CD1c-positive myeloid dendritic cell (primary cell): ENCODE results near the gene TMOD3.
"Not testable (repeated sequence)": the region's sequence is repeated elsewhere in the genome, so short reads cannot be mapped to it uniquely, and the experiment has no call there.

Experiments
- DNase-seq: peaks from one replicate; pipeline ENCODE4 v3.0.0-alpha.2; 2016; ENCODE audit errors: extremely low spot score

Gene TMOD3

DNA sequence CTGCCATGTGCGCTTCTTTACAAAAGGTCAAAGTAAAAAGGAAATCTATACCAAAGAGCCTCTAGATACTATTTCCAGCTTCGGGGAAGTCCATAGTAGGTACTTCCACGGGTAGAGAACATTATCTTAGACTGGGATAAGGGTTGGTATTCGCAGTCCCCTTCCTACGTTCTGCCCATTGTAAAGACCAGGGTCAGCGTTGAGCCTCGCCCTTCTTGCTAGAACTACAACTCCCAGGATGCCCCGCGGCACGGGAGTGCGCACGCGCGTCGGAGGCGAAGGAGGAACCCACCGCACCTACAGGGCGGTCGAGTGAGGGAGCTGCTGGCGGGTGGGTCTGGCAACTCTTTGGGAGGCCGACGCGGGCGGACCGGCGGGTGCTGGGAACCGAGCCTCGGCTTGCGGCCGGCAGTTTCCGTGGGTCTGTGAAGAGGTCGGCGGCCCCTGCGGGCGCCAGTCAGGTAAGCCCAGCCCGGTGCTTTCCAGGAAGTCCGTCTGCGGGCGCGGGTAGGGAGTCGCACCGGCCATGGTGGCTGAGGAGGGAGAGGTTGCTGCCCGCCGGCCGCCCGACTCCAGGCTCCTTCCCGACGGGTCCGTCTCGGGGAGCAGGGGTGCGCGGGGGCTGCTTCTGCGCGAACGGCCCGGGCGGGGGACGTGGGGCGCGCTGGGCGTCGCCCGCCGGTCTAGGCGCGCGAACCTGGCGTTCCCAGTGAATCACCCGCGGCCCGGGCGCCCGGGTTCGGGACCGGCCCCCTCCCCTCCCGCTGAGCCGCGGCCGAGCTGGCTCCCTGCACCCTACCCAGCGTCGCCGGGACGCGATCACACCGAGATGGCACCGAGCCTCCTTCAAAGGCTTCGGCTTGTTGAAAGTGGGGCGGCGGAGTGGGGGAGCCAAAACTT lies at the start of gene TMOD3:
TMOD3 (plus strand) TSS at position 278 of the 900 bp plus-strand sequence. CDS start 33,232 bp downstream, outside the sequence.
- DNase-seq, result peak; percentile 96

GRCh38 chr15:51780636-51781035 lies 48.8 kb upstream of the TMOD3 start:
- no peak for DNase-seq

DNA sequence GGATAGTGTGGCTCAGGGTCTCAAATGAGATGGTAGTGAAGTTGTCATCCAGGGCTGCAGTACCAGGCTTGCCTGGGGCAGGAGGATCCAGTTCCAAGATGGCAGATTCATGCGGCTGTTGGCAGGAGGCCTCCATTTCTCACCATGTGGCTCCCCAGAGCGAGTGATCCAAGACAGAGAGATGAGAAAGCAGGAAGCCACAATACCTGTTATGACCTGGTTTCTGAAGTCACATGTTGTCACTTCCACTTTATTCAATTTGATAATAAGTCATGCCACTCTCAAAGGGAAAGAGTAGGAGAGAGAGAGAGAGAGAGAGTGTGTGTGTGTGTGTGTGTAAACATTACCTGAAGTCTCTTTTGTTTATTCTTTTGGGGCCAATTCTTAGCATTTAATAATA lies 47.9 kb upstream of the TMOD3 start:
- DNase-seq, result no peak

DNA sequence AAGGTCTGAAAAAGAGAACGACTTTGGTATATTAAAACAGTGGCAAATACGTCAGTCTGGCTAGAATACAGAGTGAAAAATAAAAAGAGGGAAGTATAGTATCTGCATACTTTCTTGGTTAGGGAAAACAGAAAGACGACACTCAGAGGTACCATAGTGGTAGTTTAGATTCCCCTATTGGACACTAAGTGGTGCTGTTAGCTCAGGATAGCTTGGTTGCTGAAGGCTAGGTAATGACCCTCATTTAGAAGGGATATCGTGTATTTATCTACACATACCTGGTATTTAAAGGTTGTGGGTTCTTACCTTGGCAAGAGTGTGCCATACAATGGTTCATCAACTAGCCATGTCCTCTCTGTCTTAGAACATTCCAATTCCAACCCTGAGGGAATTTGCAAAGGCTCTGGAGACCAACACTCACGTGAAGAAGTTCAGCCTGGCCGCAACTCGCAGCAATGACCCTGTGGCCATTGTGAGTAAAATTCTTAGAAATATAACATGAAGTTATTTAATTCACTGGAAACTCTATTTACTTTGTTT lies 47.0 kb upstream of the TMOD3 start:
- DNase-seq, result no peak

DNA sequence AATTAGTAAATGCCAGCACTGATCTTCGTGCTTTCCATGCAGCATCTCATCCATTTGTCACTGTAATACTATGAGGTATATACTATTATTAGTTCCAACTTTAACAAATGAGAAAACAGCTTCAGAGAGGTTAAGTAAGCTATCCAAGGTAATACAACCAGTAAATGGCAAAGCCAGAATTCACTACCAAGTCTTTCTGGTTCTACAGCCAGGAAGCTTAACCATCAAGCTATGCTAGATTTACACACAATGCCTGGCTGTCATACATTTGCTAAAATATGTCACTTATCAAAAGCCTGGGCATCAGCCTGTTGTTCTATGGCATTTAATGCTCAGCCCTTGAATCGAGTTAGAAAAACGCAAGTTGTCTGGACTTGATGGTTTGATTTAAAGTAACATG lies 45.5 kb upstream of the TMOD3 start:
- DNase-seq, result no peak

GRCh38 chr15:51787130-51787529 lies 42.3 kb upstream of the TMOD3 start:
- DNase-seq, result not testable (repeated sequence)

GRCh38 chr15:51792474-51792873 lies 37.0 kb upstream of the TMOD3 start:
- not testable (repeated sequence) for DNase-seq

GRCh38 chr15:51793521-51794305 lies 35.7 kb upstream of the TMOD3 start:
- DNase-seq, result no peak

DNA sequence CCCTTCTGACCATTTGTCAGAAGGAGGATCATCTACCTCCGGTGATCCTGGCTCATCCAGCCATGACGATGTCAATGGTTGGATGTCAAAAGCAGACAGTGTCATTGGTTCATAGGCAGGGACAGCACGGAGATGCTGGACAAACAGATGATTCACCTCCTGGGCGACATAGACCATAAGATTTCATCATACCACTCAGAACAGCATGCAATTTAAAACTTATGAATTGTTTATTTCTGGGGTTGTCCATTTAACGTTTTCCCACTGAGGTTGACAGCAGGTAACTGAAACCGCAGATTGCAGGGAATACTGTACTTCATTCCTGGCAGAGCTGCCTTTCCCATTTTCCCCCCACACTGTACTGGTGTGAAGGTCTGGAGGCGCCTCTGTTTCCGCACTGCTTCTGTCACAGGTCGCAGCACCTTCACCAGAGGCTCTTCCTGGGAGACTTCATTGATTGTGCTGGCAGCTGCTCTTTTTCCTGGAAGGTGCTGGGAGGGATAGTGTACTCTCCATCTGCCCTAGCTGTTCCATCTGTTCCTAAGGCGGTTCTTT lies 32.5 kb upstream of the TMOD3 start:
- no peak for DNase-seq

- DNase-seq, result no peak
Measured at GRCh38 chr15:51798281-51798680, 31.2 kb upstream of the TMOD3 start.

DNA sequence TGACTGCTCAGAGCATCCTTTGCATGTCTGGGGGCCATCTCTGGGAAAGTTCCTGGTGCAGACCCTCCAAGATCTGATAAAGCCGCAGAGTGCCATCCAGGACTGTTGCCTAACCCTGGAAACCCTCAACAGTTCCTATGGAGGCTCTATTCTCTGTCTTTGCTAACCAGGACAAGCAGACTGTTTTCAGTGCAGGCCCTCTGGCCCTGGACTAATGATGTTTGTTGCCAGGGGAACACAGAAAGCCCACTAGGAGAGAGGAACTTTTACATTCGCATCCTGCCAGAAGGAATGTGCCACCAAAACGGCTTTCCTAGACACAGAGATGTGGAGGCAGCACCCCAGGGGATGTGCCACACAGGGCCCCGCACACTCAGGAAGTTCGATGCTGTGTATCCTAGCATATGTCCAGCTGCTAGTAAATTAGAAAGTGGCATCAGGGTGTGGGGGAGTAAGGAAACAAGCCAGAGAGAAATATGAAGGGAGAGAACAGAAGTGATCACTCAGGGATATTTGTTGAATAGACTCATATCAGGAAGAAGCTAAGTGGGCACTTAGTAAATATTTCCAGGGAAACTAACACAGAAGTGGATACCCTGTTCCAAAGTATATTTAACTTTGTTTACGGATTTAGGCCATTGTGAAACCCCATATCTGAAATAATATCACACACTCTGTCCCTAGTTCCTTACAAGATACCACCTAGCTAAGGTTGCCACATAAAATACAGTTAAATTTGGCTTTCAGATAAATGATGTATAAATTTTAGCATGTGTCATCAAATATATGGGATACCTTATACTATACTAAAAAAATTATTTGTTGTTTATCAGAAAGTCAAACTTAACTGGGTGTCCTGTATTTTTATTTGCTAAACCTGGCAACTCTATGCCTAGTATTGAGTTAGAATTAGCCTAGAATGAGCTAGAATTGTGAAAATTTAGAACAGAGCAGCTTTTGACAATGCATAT lies 29.9 kb upstream of the TMOD3 start:
- no peak for DNase-seq

- DNase-seq, result no peak
Measured at GRCh38 chr15:51801391-51801835, 28.0 kb upstream of the TMOD3 start.

GRCh38 chr15:51802593-51802992 lies 26.9 kb upstream of the TMOD3 start:
- DNase-seq, result no peak

- no peak for DNase-seq
Measured at GRCh38 chr15:51803965-51804364, 25.5 kb upstream of the TMOD3 start.

DNA sequence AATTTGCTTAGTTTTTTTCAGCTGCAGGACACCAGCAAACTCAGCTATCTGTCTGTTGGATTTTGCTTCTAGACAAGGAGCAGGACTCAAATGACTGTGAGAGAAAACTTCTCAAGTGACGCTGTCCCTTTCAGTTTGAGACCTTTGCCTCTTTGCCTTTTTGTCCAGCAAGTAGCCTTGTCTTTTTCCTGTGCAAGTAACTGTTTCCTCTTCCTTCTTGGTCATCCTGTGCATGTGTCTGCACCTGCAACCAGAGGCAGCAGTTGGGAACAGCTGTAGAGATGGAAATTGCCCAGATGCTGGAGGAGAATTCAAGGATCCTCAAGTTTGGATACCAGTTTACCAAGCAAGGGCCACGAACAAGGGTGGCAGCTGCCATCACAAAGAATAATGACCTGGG lies 23.3 kb upstream of the TMOD3 start:
- no peak for DNase-seq

DNA sequence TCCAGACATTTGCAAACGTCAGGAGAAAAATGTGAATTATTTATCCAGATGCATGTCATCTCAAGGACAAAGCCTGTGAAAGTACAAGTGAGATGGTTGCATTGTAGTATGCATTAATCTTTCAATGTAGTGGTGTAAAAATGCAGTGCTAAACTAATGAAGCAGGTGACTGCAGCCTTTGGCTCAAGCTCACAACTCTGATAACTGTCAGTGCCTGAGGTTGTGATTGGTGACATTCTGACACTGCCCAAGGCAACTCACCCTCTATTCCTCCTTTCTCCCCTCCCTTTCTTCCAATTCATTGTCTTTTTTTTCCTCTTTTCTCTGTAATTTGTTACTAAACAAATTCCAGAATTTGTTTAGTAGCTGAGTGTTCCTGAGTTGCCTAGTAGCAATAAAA lies 20.0 kb upstream of the TMOD3 start:
- DNase-seq, result no peak

DNA sequence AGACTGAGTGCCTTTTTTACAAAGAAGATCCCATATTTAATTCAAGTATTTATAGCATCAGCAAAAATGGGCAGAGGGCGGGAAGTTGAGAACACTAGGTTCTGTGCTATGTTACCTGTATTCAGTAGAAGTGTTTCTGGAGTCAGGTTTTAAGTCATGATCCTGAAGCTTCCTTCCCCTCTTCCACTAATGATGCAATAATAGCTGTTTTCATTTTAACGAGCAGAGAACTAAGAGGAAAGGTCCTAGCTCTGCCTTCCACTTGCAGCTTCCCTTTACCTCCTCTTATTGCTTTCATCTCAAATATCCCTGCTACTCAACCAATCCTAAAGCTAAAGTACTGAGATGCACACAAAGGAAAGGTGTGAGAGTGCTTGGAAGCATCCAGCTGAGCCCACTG lies 16.9 kb upstream of the TMOD3 start:
- no peak for DNase-seq

- DNase-seq, result no peak
Measured at GRCh38 chr15:51814606-51815005, 14.8 kb upstream of the TMOD3 start.

- no peak for DNase-seq
Measured at GRCh38 chr15:51816611-51817010, 12.8 kb upstream of the TMOD3 start.

DNA sequence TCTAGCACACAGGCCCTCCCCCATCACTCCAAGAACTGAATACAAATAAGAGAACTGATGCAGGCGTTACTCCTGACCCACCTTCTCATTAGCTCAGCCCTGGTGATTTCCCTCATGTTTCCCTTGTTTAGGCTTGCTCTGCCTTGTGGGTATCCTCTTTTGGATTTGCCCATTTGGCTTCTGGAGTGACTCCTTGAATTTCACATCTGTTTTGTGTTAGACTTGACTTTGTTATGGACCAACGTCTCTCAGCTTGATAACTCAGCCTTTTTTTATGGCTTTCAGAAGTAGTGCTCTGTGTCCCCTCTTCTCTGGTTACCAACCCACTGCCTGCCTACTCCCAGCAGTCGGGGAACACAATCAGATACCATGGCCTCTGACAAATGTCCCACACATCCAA lies 11.3 kb upstream of the TMOD3 start:
- no peak for DNase-seq

DNA sequence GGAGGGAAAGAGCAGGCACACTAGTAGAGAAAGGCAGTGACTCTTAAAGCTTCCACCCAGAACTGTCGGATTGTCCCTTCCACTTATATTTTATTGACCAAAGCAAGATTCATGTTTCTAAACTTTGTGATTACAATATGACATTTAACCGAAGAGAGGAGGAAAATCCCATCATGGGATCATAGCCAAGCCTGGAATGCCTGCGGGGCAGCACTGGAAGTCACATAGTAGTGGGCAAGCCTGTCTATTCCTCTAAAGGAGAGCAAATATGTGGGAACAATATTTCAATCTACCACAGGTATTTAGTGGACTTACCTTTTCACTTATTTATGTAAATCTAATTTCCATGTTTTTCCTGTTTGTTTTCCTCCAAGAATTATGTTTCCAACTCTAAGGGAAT lies 3.8 kb upstream of the TMOD3 start:
- DNase-seq, result no peak
